NCI-H1436 treated with DMSO at 0.1 percent for 48 hours (cell line): ENCODE results near the gene XYLT1.
"Not testable (repeated sequence)": the region's sequence is repeated elsewhere in the genome, so short reads cannot be mapped to it uniquely, and the experiment has no call there.

ENCODE experiments used
- DNase-seq: peaks from one replicate; lab custom pipeline; 2025; lab: John Stamatoyannopoulos, UW

Gene XYLT1

GRCh38 chr16:17491140-17491662 lies 20.4 kb upstream of the XYLT1 start:
- no peak for DNase-seq

- DNase-seq = no peak
These were observed 17.7 kb upstream of the XYLT1 start for GRCh38 chr16:17488506-17488905.

GRCh38 chr16:17483351-17483750 lies 12.6 kb upstream of the XYLT1 start:
- no peak for DNase-seq

GRCh38 chr16:17482341-17482740 lies 11.6 kb upstream of the XYLT1 start:
- DNase-seq = not testable (repeated sequence)

- DNase-seq = no peak
These were observed 11.0 kb upstream of the XYLT1 start for GRCh38 chr16:17481736-17482135.

- not testable (repeated sequence) for DNase-seq
These were observed 6.4 kb upstream of the XYLT1 start for GRCh38 chr16:17477260-17477545.

- no peak for DNase-seq
These were observed 5.9 kb upstream of the XYLT1 start for GRCh38 chr16:17476414-17477259.

GRCh38 chr16:17475104-17475503 lies 4.3 kb upstream of the XYLT1 start:
- DNase-seq = no peak

GRCh38 chr16:17474572-17474971 lies 3.8 kb upstream of the XYLT1 start:
- DNase-seq = no peak

GRCh38 chr16:17474037-17474436 lies 3.3 kb upstream of the XYLT1 start:
- no peak for DNase-seq

- DNase-seq = no peak
These were observed 1.1 kb upstream of the XYLT1 start for GRCh38 chr16:17471719-17472461.

GRCh38 chr16:17470182-17470907 lies 415 bp downstream of the XYLT1 start:
- no peak for DNase-seq

GRCh38 chr16:17469741-17470181 lies 999 bp downstream of the XYLT1 start:
- DNase-seq = no peak

GRCh38 chr16:17469011-17469740 lies 1.6 kb downstream of the XYLT1 start:
- DNase-seq = no peak

GRCh38 chr16:17468611-17469010 lies 2.1 kb downstream of the XYLT1 start:
- DNase-seq = no peak

GRCh38 chr16:17467923-17468540 lies 2.7 kb downstream of the XYLT1 start:
- DNase-seq = peak; percentile 8

GRCh38 chr16:17466876-17467275 lies 3.9 kb downstream of the XYLT1 start:
- no peak for DNase-seq

GRCh38 chr16:17465460-17465859 lies 5.3 kb downstream of the XYLT1 start:
- no peak for DNase-seq

- DNase-seq = no peak
These were observed 7.4 kb downstream of the XYLT1 start for GRCh38 chr16:17463335-17463734.

GRCh38 chr16:17461951-17462729 lies 8.6 kb downstream of the XYLT1 start:
- no peak for DNase-seq

- no peak for DNase-seq
These were observed 9.9 kb downstream of the XYLT1 start for GRCh38 chr16:17460890-17461289.
